K562 (cell line): ENCODE results near the gene FAM83E. TPM values are rescaled to one million over a fixed set of nuclear protein-coding genes. Genes with fewer than 3 reads are reported as not detected.

ENCODE experiments used
- CBFA2T2 ChIP-seq: fragments of 450-650 bp; conservative IDR thresholded peaks from 2 replicates; pipeline ENCODE4 v1.6.1; 2017; ENCODE audit warnings: mild to moderate bottlenecking
- CEBPG ChIP-seq, 3 experiments: fragments of 200-800 bp in 1 of 3; sonication (Bioruptor generic) in 1 of 3; sonication (generic) in 1 of 3; formaldehyde crosslinking in 1 of 3; IDR thresholded peaks in 2 of 3; conservative IDR thresholded peaks in 1 of 3; 2 replicates each; pipeline versions ENCODE4 v1.6.1 to v1.8.0; 2016 to 2022; ENCODE audit warnings: missing compliant biosample characterization in 2 of 3, missing genetic modification characterization in 2 of 3, mild to moderate bottlenecking in 1 of 3, missing genetic modification reagents in 1 of 3
- PHF21A ChIP-seq: fragments of 450-650 bp; IDR thresholded peaks from 2 replicates; pipeline ENCODE4 v1.6.1; 2017; ENCODE audit warnings: low read depth, borderline replicate concordance
- ZNF444 ChIP-seq: fragments of 250-450 bp; sonication (Bioruptor Pico); IDR thresholded peaks from 2 replicates; pipeline ENCODE4 v1.4.0; 2020; ENCODE audit warnings: mild to moderate bottlenecking, moderate library complexity
- ZNF780A ChIP-seq: fragments of 250-450 bp; sonication (Bioruptor Pico); IDR thresholded peaks from 2 replicates; pipeline ENCODE4 v1.5.0; 2021; ENCODE audit warnings: mild to moderate bottlenecking
- polyA plus RNA-seq, 8 experiments: library from polyadenylated mRNA; depleted of rRNA in 4 of 8; stranded (reverse) in 5 of 8; unstranded in 3 of 8; fragments of >200 nt; fragmentation: Nextera tagmentation in 2 of 8; fragmentation: Illumina TruSeq in 1 of 8; extraction: Ambion mirVana in 2 of 8; extraction: Trizol in 1 of 8; gene quantifications; 2 replicates each; pipeline versions ENCODE4 v1.2.1 to v1.2.3, GENCODE V29; 2011 to 2014; ENCODE audit warnings: inconsistent platforms in 1 of 8, missing spikeins in 1 of 8
- total RNA-seq, 7 experiments: library from RNA; depleted of rRNA in 6 of 7; stranded (reverse); fragments of >200 nt in 6 of 7; fragmentation: Illumina TruSeq in 2 of 7; extraction: Trizol in 2 of 7; gene quantifications; 2 replicates each; pipeline versions ENCODE4 v1.2.1 to v1.2.3, GENCODE V29; 2011 to 2021; ENCODE audit warnings: low replicate concordance in 1 of 7
- TF ChIP-seq, protein P1 (sequence below): fragments of 450-650 bp; formaldehyde crosslinking; IDR thresholded peaks from 2 replicates; pipeline ENCODE4 v1.4.0; 2022; ENCODE audit warnings: missing genetic modification characterization
- TF ChIP-seq, protein P2 (sequence below): fragments of 450-650 bp; IDR thresholded peaks from 2 replicates; pipeline ENCODE4 v1.6.1; 2016

Gene FAM83E
- total and polyA plus RNA-seq, 9 of the 15 experiments (the other 6 are each of a cell fraction or from before 2014, with no cell fraction given), result 0.15 to 0.87 (median 0.29) TPM; not detected in 4

DNA sequence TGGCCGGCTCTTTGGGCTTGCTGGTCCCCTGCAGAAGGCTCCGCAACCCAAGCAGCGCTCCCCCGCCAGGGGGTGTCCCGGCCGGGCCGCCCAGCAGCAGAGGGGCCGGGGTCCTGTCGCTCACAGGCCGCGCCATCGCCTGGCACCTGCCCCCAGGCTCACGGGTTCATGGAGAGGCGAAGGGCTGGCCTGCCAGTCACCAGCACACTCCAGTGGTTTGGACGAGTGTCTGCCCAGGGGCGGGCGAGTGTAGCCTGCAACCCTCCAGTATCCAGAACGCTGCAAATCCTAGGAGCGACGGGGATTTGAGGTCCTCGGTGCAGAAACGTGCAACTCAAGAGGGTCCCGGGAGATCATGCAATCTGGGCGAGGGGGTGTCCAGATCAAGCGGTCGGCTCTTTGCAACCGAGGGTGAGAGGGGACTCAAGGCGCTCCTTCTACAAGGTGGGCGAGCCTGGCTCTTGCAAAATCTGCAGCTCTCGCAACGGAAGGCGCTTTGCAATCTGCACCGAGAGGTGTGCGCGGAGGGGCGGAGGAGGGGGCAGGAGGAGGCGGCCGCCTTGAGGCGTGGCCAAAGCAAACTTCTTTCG lies 22.1 kb upstream of the FAM83E start, which contains the start of gene DBP (continued):
- TF ChIP-seq CBFA2T2, result no peak
- no peak for TF ChIP-seq ZNF444
- TF ChIP-seq PHF21A, result no peak
- no peak for TF ChIP-seq ZNF780A (CRISPR knock-in tag)
- TF ChIP-seq, protein P1, sequence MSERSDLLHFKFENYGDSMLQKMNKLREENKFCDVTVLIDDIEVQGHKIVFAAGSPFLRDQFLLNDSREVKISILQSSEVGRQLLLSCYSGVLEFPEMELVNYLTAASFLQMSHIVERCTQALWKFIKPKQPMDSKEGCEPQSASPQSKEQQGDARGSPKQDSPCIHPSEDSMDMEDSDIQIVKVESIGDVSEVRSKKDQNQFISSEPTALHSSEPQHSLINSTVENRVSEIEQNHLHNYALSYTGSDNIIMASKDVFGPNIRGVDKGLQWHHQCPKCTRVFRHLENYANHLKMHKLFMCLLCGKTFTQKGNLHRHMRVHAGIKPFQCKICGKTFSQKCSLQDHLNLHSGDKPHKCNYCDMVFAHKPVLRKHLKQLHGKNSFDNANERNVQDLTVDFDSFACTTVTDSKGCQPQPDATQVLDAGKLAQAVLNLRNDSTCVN (CRISPR knock-in tag), result no peak
- 0 out of 2 replicates have a peak, but pooled peaks have one; percentile 1 for TF ChIP-seq CEBPG (CRISPR knock-in tag; IDR thresholded peaks at IDR 0.05)
- peak in 1 of 2 experiments; percentile 56; a peak in 2 of 4 replicates for TF ChIP-seq CEBPG (tag; conservative IDR thresholded peaks at IDR 0.05 in 1 of 2, IDR thresholded peaks at IDR 0.05 in 1 of 2)
- TF ChIP-seq, protein P2, sequence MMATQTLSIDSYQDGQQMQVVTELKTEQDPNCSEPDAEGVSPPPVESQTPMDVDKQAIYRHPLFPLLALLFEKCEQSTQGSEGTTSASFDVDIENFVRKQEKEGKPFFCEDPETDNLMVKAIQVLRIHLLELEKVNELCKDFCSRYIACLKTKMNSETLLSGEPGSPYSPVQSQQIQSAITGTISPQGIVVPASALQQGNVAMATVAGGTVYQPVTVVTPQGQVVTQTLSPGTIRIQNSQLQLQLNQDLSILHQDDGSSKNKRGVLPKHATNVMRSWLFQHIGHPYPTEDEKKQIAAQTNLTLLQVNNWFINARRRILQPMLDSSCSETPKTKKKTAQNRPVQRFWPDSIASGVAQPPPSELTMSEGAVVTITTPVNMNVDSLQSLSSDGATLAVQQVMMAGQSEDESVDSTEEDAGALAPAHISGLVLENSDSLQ, result peak; percentile 51
